Loucy (cell line): ENCODE data around the gene TMTC2.

Experiments used
- H2AFZ ChIP-seq: fragments of 200-600 bp; sonication (generic); 2 replicates; pipeline ENCODE4 v1.6.0; 2016; ENCODE audit warnings: antibody characterized with exemption, mild to moderate bottlenecking, low read length, moderate library complexity
- H3F3A ChIP-seq: fragments of 200-600 bp; 2 replicates; pipeline ENCODE4 v1.6.0; 2016; ENCODE audit warnings: antibody characterized with exemption, low read depth, mild to moderate bottlenecking
- H3K27me3 ChIP-seq: fragments of 200-600 bp; sonication (generic); 2 replicates; pipeline ENCODE4 v1.6.1; 2014; ENCODE audit warnings: low read length, mild to moderate bottlenecking; ENCODE audit not compliant: insufficient read depth, poor library complexity, severe bottlenecking
- H3K36me3 ChIP-seq: fragments of 200-600 bp; sonication (generic); 2 replicates; pipeline ENCODE4 v1.6.1; 2016; ENCODE audit warnings: low read length; ENCODE audit not compliant: insufficient read depth
- H3K4me1 ChIP-seq: fragments of 200-600 bp; sonication (generic); 2 replicates; pipeline ENCODE4 v1.5.1; 2014; ENCODE audit warnings: low read length, mild to moderate bottlenecking; ENCODE audit not compliant: insufficient read depth, poor library complexity, severe bottlenecking
- H3K4me2 ChIP-seq: fragments of 200-600 bp; sonication (generic); 2 replicates; pipeline ENCODE4 v1.6.0; 2014; ENCODE audit warnings: antibody characterized with exemption, low read length, low read depth, mild to moderate bottlenecking; ENCODE audit not compliant: poor library complexity, severe bottlenecking
- H3K4me3 ChIP-seq: fragments of 200-600 bp; sonication (generic); 2 replicates; pipeline ENCODE4 v1.5.1; 2014; ENCODE audit warnings: low read length, mild to moderate bottlenecking, mixed read lengths; ENCODE audit not compliant: poor library complexity, severe bottlenecking
- H3K79me2 ChIP-seq: fragments of 200-600 bp; sonication (generic); 2 replicates; pipeline ENCODE4 v1.6.1; 2014; ENCODE audit warnings: low read length; ENCODE audit not compliant: insufficient read depth
- H3K9ac ChIP-seq: fragments of 200-600 bp; sonication (generic); 2 replicates; pipeline ENCODE4 v1.6.0; 2014; ENCODE audit warnings: mild to moderate bottlenecking, low read depth, low read length, moderate library complexity; ENCODE audit not compliant: poor library complexity, severe bottlenecking
- H3K9me2 ChIP-seq: fragments of 200-600 bp; sonication (generic); replicated peaks from 2 replicates; pipeline ENCODE4 v1.6.1; 2016; ENCODE audit warnings: low read depth, low read length, mixed read lengths
- H3K9me3 ChIP-seq: fragments of 200-600 bp; sonication (generic); 2 replicates; pipeline ENCODE4 v1.6.1; 2014; ENCODE audit warnings: mild to moderate bottlenecking, antibody characterized with exemption, low read length, low read depth; ENCODE audit not compliant: insufficient read depth
- H4K20me1 ChIP-seq: fragments of 200-600 bp; sonication (generic); 2 replicates; pipeline ENCODE4 v1.6.0; 2014; ENCODE audit warnings: antibody characterized with exemption, low read length, mild to moderate bottlenecking; ENCODE audit not compliant: insufficient read depth, poor library complexity, severe bottlenecking
- CTCF ChIP-seq: fragments of 200-600 bp; sonication (generic); conservative IDR thresholded peaks from 2 replicates; pipeline ENCODE4 v1.5.1; 2014; ENCODE audit warnings: mild to moderate bottlenecking, antibody characterized with exemption, low read length
- EZH2phosphoT487 ChIP-seq: fragments of 200-600 bp; IDR thresholded peaks from 2 replicates; pipeline ENCODE4 v1.6.1; 2018; ENCODE audit warnings: antibody characterized with exemption, mild to moderate bottlenecking, moderate library complexity, borderline replicate concordance

The TMTC2 gene

DNA sequence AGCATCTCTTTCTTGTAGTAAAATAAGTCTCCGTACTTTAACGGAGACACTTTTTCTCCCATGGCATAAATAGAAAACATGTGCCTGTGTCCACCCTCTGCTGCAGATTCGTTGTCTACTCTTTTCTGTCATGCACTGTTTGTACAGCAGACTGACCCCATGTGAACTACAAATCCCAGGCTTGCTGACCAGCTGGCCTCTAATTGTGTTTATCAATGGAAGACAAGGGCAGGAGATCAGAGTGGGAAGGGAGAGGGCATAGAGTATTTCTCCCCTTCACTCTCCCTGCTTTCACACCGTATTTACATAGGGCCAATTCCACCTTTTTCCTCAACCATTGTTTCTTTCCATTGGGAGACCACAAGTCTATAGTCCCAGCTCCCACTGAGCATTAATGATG lies 31.0 kb upstream of the TMTC2 start:
- Histone ChIP-seq H3K4me1 (no peaks in the 10 kb centered on the region), H3K36me3 (no peaks in the 10 kb centered on the region), H2AFZ (no peak overlapping the region), H3K9ac (no peak overlapping the region), H3K9me2 (no peaks in the 10 kb centered on the region), H3K4me3 (no peak overlapping the region), H3K79me2 (no peaks in the 10 kb centered on the region), H3F3A (no peaks in the 10 kb centered on the region), H3K4me2 (no peak overlapping the region), H4K20me1 (no peaks in the 10 kb centered on the region), H3K27me3 (no peaks in the 10 kb centered on the region), H3K9me3 (peaks cover 3% of the 10 kb centered on the region; the same call in 1 of the 2 replicates)
- no peak for TF ChIP-seq EZH2phosphoT487
- TF ChIP-seq CTCF, result no peak

GRCh38 chr12:82659343-82660207 lies 27.1 kb upstream of the TMTC2 start:
- no peak overlapping the region for H2AFZ ChIP-seq
- no peak overlapping the region for H3K4me3 ChIP-seq
- H3K9me3 ChIP-seq, result peaks cover 3% of the 10 kb centered on the region; the same call in 1 of the 2 replicates
- no peaks in the 10 kb centered on the region for H3K36me3 ChIP-seq
- H3K4me2 ChIP-seq, result no peak overlapping the region
- no peaks in the 10 kb centered on the region for H3F3A ChIP-seq
- no peak overlapping the region for H3K9ac ChIP-seq
- no peaks in the 10 kb centered on the region for H4K20me1 ChIP-seq
- TF ChIP-seq EZH2phosphoT487 (no peak), CTCF (no peak)
- no peaks in the 10 kb centered on the region for H3K9me2 ChIP-seq
- H3K4me1 ChIP-seq, result no peaks in the 10 kb centered on the region
- no peaks in the 10 kb centered on the region for H3K27me3 ChIP-seq
- no peaks in the 10 kb centered on the region for H3K79me2 ChIP-seq

DNA sequence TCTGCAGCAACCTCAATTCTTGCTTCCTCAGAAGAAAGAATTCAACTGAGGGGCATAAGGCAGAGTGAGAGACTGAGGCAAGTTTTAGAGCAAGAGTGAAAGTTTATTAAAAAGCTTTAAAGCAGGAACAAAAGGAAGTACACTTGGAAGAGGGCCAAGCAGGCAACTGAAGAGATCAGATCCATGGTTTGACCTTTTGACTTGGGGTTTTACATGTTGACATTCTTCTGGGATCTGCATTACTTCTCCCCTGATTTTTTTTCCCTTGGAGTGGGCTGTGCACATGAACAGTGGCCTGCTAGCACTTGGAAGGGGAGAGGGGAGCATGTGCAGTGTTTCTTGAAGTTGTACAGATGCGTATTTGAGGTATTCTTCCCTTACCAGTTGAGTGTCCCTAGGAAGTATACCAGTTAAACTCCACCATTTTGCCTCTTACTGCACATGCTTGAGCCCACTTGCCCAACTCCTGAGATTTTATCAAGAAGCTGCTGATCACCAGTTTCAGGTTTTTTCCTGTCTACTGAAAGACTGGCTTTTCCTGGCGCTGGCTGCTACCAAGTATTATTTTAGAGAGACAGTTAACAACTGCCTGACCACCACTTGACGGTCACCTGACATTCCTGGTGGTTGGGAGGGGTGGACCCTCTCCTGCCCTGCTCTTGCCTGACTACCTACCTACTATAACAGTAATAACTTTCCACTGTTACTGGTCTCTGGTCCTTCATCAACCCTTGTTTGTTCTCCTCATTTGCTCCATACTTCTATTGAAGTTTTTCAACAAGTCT lies 26.0 kb upstream of the TMTC2 start:
- Histone ChIP-seq H3K4me1 (no peaks in the 10 kb centered on the region), H3K27me3 (no peaks in the 10 kb centered on the region), H3K9ac (no peak overlapping the region), H3K9me2 (no peaks in the 10 kb centered on the region), H3K79me2 (no peaks in the 10 kb centered on the region), H3K4me3 (no peak overlapping the region), H2AFZ (no peak overlapping the region), H3K9me3 (peaks cover 3% of the 10 kb centered on the region; the same call in 1 of the 2 replicates), H3F3A (no peaks in the 10 kb centered on the region), H3K4me2 (no peak overlapping the region), H4K20me1 (no peaks in the 10 kb centered on the region), H3K36me3 (no peaks in the 10 kb centered on the region)
- TF ChIP-seq CTCF (no peak), EZH2phosphoT487 (no peak)
